GM06990 (cell line): ENCODE measurements around the gene SRPRA.

Experiments
- DNase-seq: peaks from one replicate; pipeline ENCODE4 v3.0.0-alpha.2; 2011; ENCODE audit not compliant: insufficient read length; ENCODE audit errors: extremely low read depth
- H3K27me3 ChIP-seq: replicated peaks from 2 replicates; pipeline ENCODE4 v1.6.0; 2011; ENCODE audit warnings: low read length; ENCODE audit not compliant: control insufficient read depth, insufficient read depth
- H3K36me3 ChIP-seq: 2 replicates; pipeline ENCODE4 v1.5.1; 2011; ENCODE audit warnings: low read length; ENCODE audit not compliant: control insufficient read depth, insufficient read depth
- H3K4me3 ChIP-seq: replicated peaks from 2 replicates; pipeline ENCODE4 v1.5.1; 2011; ENCODE audit warnings: low read depth, mild to moderate bottlenecking, control low read depth, low read length
- TF ChIP-seq, protein P1 (sequence below): IDR thresholded peaks from 2 replicates; pipeline ENCODE4 v1.5.1; 2011; ENCODE audit warnings: low read length, control low read depth, mild to moderate bottlenecking, inconsistent platforms; ENCODE audit not compliant: insufficient read depth, poor library complexity, severe bottlenecking

The SRPRA gene

DNA sequence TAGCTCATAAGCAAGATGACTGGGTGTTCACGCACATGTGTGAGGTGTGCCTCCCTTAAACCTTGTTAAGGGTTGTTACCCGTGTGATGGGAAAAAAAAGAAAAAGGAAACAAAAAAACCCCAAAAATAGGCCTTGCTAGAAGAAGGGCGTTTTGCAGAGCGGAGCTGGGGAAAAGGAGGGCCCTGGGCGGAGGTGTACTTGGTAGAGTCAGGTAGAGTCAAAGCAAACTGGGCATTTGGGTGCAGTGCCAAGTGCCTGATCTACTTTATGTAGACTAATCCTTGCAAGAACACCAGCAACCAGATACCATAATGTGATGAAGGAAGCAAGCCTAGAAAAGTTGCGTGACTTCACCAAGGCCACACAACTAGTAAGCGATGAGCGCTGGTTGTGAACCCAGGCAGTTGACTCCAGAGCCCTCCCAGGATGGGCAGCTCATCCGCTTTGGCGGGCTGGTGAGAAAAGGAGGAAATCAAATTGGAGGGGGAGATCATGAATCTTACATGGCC, 13.0 kb upstream of the SRPRA start:
- TF ChIP-seq, protein P1, sequence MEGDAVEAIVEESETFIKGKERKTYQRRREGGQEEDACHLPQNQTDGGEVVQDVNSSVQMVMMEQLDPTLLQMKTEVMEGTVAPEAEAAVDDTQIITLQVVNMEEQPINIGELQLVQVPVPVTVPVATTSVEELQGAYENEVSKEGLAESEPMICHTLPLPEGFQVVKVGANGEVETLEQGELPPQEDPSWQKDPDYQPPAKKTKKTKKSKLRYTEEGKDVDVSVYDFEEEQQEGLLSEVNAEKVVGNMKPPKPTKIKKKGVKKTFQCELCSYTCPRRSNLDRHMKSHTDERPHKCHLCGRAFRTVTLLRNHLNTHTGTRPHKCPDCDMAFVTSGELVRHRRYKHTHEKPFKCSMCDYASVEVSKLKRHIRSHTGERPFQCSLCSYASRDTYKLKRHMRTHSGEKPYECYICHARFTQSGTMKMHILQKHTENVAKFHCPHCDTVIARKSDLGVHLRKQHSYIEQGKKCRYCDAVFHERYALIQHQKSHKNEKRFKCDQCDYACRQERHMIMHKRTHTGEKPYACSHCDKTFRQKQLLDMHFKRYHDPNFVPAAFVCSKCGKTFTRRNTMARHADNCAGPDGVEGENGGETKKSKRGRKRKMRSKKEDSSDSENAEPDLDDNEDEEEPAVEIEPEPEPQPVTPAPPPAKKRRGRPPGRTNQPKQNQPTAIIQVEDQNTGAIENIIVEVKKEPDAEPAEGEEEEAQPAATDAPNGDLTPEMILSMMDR = no peak
- Histone ChIP-seq H3K36me3 (peaks cover 8% of the 10 kb centered on the region), H3K4me3 (no peak overlapping the region), H3K27me3 (no peaks in the 10 kb centered on the region)
- DNase-seq = no peak

DNA sequence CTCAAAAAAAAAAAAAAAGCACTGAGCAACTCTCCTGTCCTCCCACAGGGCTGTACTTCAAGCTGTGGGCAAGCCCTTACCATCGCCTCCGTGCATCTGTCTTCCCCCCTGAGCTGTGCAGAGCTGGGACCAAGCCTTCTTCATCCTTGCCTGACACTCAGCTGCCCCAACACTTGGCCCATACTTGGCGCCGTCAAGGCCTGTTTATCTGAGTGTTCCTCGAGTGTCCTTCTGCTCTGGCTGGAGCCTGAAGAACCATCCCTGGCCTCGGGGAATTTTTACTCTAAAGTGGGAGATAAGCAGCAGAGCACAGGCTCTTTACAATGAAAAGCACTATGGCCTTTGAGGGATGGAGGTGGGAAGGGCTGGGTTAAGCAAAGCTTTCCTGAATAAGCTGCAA, 12.6 kb upstream of the SRPRA start:
- no peaks in the 10 kb centered on the region for H3K27me3 ChIP-seq
- no peak overlapping the region for H3K4me3 ChIP-seq
- TF ChIP-seq, protein P1 = no peak
- H3K36me3 ChIP-seq = peaks cover 7% of the 10 kb centered on the region
- no peak for DNase-seq

DNA sequence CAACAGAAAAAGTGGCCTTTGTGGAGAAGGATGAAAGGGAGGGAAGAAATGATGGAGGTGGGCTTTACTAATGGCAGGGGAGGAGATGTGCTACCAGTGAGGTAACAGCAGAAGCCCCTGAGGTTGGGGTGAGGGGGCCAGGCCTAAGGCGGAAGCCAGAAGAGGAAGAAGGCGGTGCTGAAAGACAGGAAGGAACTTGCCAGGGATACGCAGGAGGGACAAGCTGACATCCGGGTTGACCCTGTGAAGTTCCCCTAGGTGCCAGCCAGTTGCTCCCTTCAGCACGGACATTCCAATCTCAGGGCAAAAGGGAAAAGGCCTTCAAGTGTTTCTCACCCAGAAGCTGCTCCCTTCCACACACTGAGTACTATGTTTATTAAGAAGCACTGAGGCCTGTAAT, 11.9 kb upstream of the SRPRA start:
- peaks cover 12% of the 10 kb centered on the region for H3K36me3 ChIP-seq
- H3K4me3 ChIP-seq = no peak overlapping the region
- no peaks in the 10 kb centered on the region for H3K27me3 ChIP-seq
- no peak for DNase-seq
- TF ChIP-seq, protein P1 = no peak

DNA sequence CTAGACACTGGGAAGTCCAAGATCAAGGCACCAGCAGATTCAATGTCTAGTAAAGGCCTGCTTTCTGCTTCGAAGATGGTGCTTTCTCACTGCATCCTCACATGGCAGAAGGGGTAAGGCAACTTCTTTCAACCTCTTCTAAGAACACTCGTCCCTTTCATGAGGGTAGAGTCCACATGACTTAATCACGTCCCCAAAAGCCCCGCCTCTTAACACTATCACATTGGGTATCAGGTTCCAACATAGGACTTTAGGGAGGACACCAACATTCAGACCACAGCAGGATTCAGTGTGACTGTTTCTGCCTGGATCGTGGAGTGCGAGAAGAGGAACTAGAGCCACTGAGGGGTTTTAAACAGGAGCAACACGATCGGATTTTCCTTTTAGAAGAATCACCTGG, 10.5 kb upstream of the SRPRA start:
- no peak for DNase-seq
- H3K36me3 ChIP-seq = peaks cover 21% of the 10 kb centered on the region
- TF ChIP-seq, protein P1 = no peak
- no peak overlapping the region for H3K4me3 ChIP-seq
- H3K27me3 ChIP-seq = no peaks in the 10 kb centered on the region

DNA sequence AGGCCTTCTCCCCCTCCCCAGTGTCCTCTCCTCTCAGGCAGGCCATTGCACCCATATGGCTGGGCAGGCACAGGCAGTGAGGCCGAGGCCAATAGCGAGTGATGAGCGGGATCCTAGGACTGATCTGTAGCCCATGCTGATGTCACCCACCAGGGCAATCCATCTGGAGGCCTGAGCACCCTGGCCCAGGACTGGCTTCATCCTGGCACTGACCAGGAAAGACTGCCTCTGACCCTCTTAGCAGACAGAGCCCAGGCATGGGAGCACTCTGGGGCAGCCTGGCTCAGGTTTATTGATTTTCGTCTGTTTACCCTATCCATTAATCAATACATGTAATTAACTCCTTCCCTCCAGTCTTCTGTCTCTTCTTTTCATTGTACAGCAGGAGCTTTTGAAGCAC, 9.1 kb upstream of the SRPRA start:
- TF ChIP-seq, protein P1 = no peak

DNA sequence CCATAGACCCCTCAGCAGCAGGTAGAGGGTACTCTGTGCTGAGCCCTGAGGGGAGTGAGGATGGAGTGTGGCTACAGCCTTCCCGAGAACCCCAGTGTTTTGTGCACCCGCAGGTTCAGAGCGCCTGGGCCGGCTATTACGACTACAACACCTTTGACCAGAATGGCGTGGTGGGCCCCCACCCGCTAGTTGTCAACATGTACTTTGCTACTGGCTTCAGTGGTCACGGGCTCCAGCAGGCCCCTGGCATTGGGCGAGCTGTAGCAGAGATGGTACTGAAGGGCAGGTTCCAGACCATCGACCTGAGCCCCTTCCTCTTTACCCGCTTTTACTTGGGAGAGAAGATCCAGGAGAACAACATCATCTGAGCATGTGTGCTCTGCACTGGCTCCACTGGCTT, 8.6 kb upstream of the SRPRA start:
- peaks cover 29% of the 10 kb centered on the region for H3K36me3 ChIP-seq
- TF ChIP-seq, protein P1 = no peak
- DNase-seq = no peak
- H3K27me3 ChIP-seq = no peaks in the 10 kb centered on the region
- no peak overlapping the region for H3K4me3 ChIP-seq

More for the DNA sequence above, 9.1 kb upstream of the SRPRA start:
- H3K27me3 ChIP-seq = no peaks in the 10 kb centered on the region
- H3K36me3 ChIP-seq = peaks cover 29% of the 10 kb centered on the region
- no peak for DNase-seq
- no peak overlapping the region for H3K4me3 ChIP-seq
